Stimulated activated naive CD8-positive, alpha-beta T cell treated with anti-CD3 and anti-CD28 coated beads, Interleukin-15, amount 100 ng/mL, for 72 hours (primary cell): Measurements from ENCODE around the gene C5orf63.
A peak's percentile ranks its signal among the peaks of the same experiment; 100 is the strongest.
"Not testable (repeated sequence)": the region's sequence is repeated elsewhere in the genome, so short reads cannot be mapped to it uniquely, and the experiment has no call there.

ENCODE experiments used
- ATAC-seq: fragments of 150-1000 bp; cut with Tn5 transposase; 2 replicates; pipeline ENCODE4 v1.10.0; 2021; ENCODE audit warnings: mild to moderate bottlenecking, moderate library complexity
- DNase-seq, 2 donors: peaks; one replicate each; pipeline ENCODE4 v3.0.0; 2021 to 2022
- H3K27ac Mint-ChIP-seq, 2 donors: one replicate each; pipeline ENCODE4 v1.8.0; 2022; ENCODE audit warnings: mild to moderate bottlenecking in 2 of 2, mixed read lengths in 2 of 2, moderate library complexity in 2 of 2
- H3K27me3 Mint-ChIP-seq: one replicate; pipeline ENCODE4 v1.8.0; 2022; ENCODE audit warnings: mixed read lengths
- H3K4me1 Mint-ChIP-seq: one replicate; pipeline ENCODE4 v1.8.0; 2022; ENCODE audit warnings: mild to moderate bottlenecking, mixed read lengths
- H3K4me3 Mint-ChIP-seq, 2 donors: one replicate each; pipeline ENCODE4 v1.8.0; 2022; ENCODE audit warnings: mild to moderate bottlenecking in 2 of 2, mixed read lengths in 2 of 2, moderate library complexity in 1 of 2
- H3K9me3 Mint-ChIP-seq, 2 donors: one replicate each; pipeline ENCODE4 v1.8.0; 2022; ENCODE audit warnings: mixed read lengths in 2 of 2

The C5orf63 gene

GRCh38 chr5:127009784-127010183, 63.5 kb downstream of the C5orf63 start:
- no peaks in the 10 kb centered on the region for H3K27me3 Mint-ChIP-seq
- H3K27ac Mint-ChIP-seq = no peak overlapping the region
- ATAC-seq (no peak), DNase-seq (no peak)
- H3K9me3 Mint-ChIP-seq = no peaks in the 10 kb centered on the region
- H3K4me1 Mint-ChIP-seq = peaks cover 34% of the 10 kb centered on the region
- H3K4me3 Mint-ChIP-seq = no peak overlapping the region

- H3K9me3 Mint-ChIP-seq = no peaks in the 10 kb centered on the region
- H3K4me3 Mint-ChIP-seq = no peak overlapping the region
- DNase-seq (no peak), ATAC-seq (no peak)
- no peaks in the 10 kb centered on the region for H3K27me3 Mint-ChIP-seq
- peaks cover 21% of the 10 kb centered on the region for H3K4me1 Mint-ChIP-seq
- no peak overlapping the region for H3K27ac Mint-ChIP-seq
Observed at GRCh38 chr5:127008300-127008975, 64.9 kb downstream of the C5orf63 start.

- Mint-ChIP-seq H3K27me3 (no peaks in the 10 kb centered on the region), H3K27ac (no peak overlapping the region), H3K4me3 (no peak overlapping the region), H3K4me1 (peaks cover 13% of the 10 kb centered on the region), H3K9me3 (no peaks in the 10 kb centered on the region)
- no peak for ATAC-seq
- no peak for DNase-seq
Observed at GRCh38 chr5:127007522-127007921, 65.8 kb downstream of the C5orf63 start.

- H3K27me3 Mint-ChIP-seq = no peaks in the 10 kb centered on the region
- peak overlapping the region in 1 of 2 donors; percentile 31 for H3K27ac Mint-ChIP-seq
- peaks cover 13% of the 10 kb centered on the region for H3K4me1 Mint-ChIP-seq
- ATAC-seq = no peak
- H3K4me3 Mint-ChIP-seq = peak overlapping the region in 1 of 2 donors; percentile 8
- H3K9me3 Mint-ChIP-seq = no peaks in the 10 kb centered on the region
- no peak for DNase-seq
Observed at GRCh38 chr5:127006744-127007143, 66.6 kb downstream of the C5orf63 start.

GRCh38 chr5:127005282-127005681, 68.0 kb downstream of the C5orf63 start:
- H3K4me3 Mint-ChIP-seq, H3K27ac Mint-ChIP-seq, ATAC-seq, DNase-seq, H3K9me3 Mint-ChIP-seq, H3K4me1 Mint-ChIP-seq, H3K27me3 Mint-ChIP-seq: not testable (repeated sequence)

- ATAC-seq (no peak), DNase-seq (no peak)
- Mint-ChIP-seq H3K9me3 (no peaks in the 10 kb centered on the region), H3K4me3 (no peak overlapping the region), H3K27ac (no peak overlapping the region), H3K4me1 (peaks cover 4% of the 10 kb centered on the region), H3K27me3 (no peaks in the 10 kb centered on the region)
Observed at GRCh38 chr5:127004721-127005120, 68.6 kb downstream of the C5orf63 start.

GRCh38 chr5:127003798-127004495, 69.4 kb downstream of the C5orf63 start:
- ATAC-seq = no peak
- H3K4me1 Mint-ChIP-seq = no peaks in the 10 kb centered on the region
- H3K9me3 Mint-ChIP-seq = no peaks in the 10 kb centered on the region
- H3K4me3 Mint-ChIP-seq = no peak overlapping the region
- no peak overlapping the region for H3K27ac Mint-ChIP-seq
- no peak for DNase-seq
- no peaks in the 10 kb centered on the region for H3K27me3 Mint-ChIP-seq

GRCh38 chr5:127002390-127002789, 70.9 kb downstream of the C5orf63 start:
- Mint-ChIP-seq H3K9me3 (no peaks in the 10 kb centered on the region), H3K27ac (no peak overlapping the region)

GRCh38 chr5:127001621-127002296, 71.5 kb downstream of the C5orf63 start:
- Mint-ChIP-seq H3K4me3 (no peak overlapping the region), H3K27ac (no peak overlapping the region), H3K27me3 (no peaks in the 10 kb centered on the region), H3K4me1 (no peaks in the 10 kb centered on the region), H3K9me3 (no peaks in the 10 kb centered on the region)
- ATAC-seq = no peak
- no peak for DNase-seq

More at GRCh38 chr5:127002390-127002789, 70.9 kb downstream of the C5orf63 start:
- Mint-ChIP-seq H3K4me1 (no peaks in the 10 kb centered on the region), H3K4me3 (no peak overlapping the region), H3K27me3 (no peaks in the 10 kb centered on the region)
- ATAC-seq (no peak), DNase-seq (no peak)
